ENCODE data around the gene TECTA.

GRCh38 chr11:121070951-121071845 is 29.8 kb upstream of the TECTA start:
- TF ChIP-seq CTCF (IDR thresholded peaks at IDR 0.05) (no peak), POLR2A (IDR thresholded peaks at IDR 0.05) (no peak)
